ENCODE results near the gene NCAPG2.

- TF ChIP-seq IRF2 (CRISPR knock-in tag; IDR thresholded peaks at IDR 0.05): no peak
- no peak for TF ChIP-seq TCF12 (IDR thresholded peaks at IDR 0.05)
- no peak for TF ChIP-seq TCF12 (CRISPR knock-in tag; IDR thresholded peaks at IDR 0.05)
- TF ChIP-seq DBP (CRISPR knock-in tag; IDR thresholded peaks at IDR 0.05; ENCODE audit: not compliant biosample characterization): no peak
- no peak for TF ChIP-seq BRCA1 (CRISPR knock-in tag; IDR thresholded peaks at IDR 0.05)
- no peak for TF ChIP-seq CTCF (CRISPR knock-in tag; IDR thresholded peaks at IDR 0.05)
- no peak for TF ChIP-seq GABPA (IDR thresholded peaks at IDR 0.05; ENCODE audit: low read depth, low read length)
- no peak for TF ChIP-seq GABPA (CRISPR knock-in tag; IDR thresholded peaks at IDR 0.05; ENCODE audit: low read depth)
- no peak for TF ChIP-seq HOXA9 (CRISPR knock-in tag; IDR thresholded peaks at IDR 0.05; ENCODE audit: borderline replicate concordance)
- no peak for TF ChIP-seq ELK4 (CRISPR knock-in tag; IDR thresholded peaks at IDR 0.05; ENCODE audit: borderline replicate concordance)
- TF ChIP-seq ZNF281 (CRISPR knock-in tag; IDR thresholded peaks at IDR 0.05; ENCODE audit: borderline replicate concordance): no peak
- TF ChIP-seq ZNF549 (CRISPR knock-in tag; IDR thresholded peaks at IDR 0.05): no peak
- no peak for TF ChIP-seq JUND (CRISPR knock-in tag; IDR thresholded peaks at IDR 0.05)
Measured at GRCh38 chr7:158732494-158733219, 28.1 kb upstream of the NCAPG2 start.

Measured in HepG2 (cell line).